GM15510 (cell line): Measurements from ENCODE around the gene NFU1.
A peak's percentile ranks its signal among the peaks of the same experiment; 100 is the strongest.

Experiments
- POLR2A ChIP-seq: IDR thresholded peaks from 3 replicates; pipeline ENCODE4 v1.6.1; 2011; ENCODE audit warnings: borderline replicate concordance; ENCODE audit not compliant: insufficient read length; ENCODE audit errors: extremely low read depth

NFU1 gene

DNA sequence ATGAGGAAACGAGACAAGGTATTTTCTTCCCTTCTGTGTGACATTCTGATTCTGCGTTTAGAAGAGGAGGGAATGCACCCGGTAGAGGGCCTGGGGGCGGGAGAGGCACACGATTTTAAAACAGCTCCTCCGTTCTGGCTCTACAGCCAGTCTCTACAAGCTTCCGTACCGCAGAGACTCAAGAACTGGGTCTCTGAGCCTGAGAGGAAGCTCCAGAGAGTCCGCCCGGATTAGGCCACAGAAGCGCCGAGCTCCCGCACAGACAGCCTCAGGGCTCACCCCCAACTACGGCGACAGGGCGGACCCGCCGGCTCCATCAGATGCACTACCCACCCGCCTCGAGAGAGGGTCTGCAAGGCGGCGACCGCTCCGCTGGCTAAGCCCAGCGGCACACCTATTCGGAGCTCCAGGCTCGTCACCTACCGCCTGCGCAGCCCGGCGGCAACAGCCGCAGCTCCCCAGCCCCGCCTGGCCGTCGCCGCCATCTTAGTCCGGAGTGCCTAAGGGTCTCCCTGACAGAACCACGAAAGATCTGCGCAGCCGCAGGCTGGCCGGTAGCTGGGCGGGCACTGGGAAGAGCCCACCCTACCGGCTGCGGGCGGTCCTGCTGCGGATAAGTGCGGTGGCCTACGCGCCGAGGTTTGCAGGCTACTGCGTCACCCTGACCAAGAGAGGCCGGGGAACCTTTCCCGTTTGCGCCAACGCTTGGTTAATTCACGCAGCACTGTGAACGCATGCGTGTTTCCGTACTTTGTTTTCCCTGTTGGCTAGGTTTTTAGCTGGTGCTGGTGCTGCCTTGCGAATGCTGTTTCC lies at the start of gene NFU1:
Gene NFU1, minus strand, starts transcription at position 498 of the 813 bp plus-strand sequence. Its CDS starts 13 bp downstream, at position 485.
- TF ChIP-seq POLR2A = peak; percentile 95

DNA sequence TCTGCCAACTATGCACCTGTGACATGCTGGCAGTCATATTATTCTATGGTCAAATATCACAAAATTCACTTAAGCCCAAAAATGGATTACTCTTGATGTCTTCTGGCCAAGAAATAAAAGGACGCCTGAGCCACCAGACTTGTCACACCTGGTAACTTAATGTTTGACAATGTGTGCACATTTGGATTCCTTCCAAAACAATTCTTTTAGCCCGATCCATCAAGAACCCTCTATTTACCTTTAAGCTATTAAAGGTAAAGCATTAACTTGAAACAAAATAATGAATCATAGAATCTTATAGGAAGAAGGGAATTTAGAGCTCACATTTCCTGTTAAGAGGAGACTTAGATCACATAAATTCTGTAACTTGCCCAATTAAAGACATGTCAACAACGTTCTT lies 46.5 kb upstream of the NFU1 start:
- no peak for TF ChIP-seq POLR2A

DNA sequence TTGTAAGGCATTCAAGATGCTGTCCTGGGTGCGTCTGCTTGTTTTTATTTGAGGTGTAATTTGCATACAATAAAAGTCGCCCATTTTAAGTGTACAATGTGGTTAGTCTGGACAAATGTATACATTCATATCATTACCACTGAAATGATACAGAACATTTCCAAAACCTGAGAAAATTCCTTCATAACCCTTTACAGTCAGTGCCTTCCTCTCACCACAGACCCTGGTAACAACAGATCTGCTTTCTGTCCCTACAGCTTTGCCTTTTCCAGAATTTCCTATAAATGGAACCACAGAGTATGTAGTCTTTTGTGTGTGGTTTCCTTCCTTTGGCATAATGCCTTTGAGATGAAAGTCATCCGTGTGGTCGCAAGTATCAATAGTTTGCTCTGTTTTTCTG lies 45.8 kb upstream of the NFU1 start:
- no peak for TF ChIP-seq POLR2A

DNA sequence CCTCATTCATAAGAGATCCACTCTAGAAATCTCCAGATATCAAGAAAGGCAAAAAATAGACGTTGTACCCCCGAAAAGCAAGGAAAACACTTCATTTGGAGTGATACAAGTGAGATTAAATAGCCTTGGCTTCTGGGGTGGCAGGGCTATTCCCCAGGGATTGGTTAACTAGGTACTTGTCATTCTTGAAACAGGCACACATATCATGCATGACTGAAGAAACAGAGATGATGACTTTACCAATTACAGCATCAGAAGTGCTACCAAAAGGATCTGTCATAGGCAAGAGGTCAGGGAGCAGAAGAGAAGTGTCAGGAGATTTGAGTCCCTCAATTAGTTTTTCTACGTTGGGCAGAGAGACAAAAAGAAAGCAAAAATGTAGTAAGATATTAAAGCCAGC lies 45.2 kb upstream of the NFU1 start:
- TF ChIP-seq POLR2A = no peak

DNA sequence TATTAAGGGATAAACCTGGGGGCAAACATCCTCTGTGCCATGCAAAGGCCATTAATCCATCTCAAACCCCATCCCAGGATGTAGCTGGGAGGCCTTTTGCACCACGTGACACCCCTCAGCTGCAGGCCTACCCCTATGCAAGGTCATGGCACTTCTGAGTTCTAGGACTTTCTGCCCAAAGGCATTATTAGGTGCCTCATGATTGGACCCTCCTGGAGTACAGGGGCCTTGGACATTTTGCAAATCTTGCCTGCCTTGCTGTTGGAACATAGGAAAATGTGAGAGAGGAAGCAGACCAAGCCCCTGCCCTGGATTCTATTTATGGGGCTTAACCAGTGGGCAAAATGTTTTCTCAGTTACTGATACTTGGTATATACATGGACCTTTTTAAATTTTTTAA lies 44.2 kb upstream of the NFU1 start:
- no peak for TF ChIP-seq POLR2A

DNA sequence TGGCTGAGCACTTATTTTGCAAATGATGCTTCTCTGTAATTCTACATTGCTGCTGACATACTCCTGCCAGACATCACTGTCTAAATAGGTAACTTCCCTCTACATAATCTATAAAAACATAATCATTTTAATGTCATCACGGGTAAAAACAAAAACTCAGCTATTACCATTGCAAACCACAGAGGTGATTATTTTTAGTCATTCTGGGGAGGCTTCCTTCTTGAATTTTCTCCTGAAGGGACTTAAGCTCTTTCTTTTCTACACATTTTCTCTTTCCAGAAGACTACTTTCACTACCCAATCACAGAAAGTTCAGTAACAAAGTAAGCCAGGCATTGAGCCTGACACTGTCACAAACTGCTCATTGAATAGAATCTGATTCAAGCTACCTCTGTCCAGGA lies 40.4 kb upstream of the NFU1 start:
- no peak for TF ChIP-seq POLR2A

DNA sequence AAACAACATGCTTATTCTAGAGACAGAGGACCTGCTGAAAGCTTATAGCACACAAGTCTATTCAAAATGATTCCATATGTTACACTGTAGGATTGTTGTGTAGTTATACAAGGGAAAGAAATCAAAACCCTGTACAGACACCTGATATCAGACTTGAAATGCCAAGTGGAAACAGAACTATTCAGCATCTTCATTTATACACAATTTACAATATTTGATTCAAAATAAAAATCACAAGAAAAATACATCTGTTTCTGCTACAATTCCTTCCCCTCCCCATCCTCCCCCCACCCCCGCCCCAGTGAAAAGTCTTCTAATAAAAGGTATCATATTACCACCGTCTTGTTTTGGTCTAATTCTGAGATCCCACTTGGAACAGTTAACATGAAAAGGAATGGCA lies 37.5 kb upstream of the NFU1 start:
- TF ChIP-seq POLR2A = no peak

DNA sequence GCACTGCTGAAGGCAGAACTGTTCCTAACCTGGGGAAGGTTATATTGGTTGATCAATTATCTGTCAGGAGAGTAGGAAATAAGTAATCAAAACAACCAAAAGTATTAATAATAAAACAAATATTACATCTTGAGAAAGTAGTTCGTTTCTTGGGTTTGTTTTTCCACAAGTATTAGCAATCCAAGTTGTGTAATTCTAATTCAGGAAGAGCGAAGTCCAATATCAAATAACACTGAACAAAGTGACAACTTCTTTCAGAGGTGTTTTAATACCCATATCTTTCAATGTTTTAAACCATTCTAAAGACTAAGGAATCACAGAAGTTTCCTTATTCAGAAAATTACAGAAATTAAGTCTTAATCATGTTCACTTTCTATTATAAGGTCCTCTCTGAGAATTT lies 34.6 kb upstream of the NFU1 start:
- no peak for TF ChIP-seq POLR2A

DNA sequence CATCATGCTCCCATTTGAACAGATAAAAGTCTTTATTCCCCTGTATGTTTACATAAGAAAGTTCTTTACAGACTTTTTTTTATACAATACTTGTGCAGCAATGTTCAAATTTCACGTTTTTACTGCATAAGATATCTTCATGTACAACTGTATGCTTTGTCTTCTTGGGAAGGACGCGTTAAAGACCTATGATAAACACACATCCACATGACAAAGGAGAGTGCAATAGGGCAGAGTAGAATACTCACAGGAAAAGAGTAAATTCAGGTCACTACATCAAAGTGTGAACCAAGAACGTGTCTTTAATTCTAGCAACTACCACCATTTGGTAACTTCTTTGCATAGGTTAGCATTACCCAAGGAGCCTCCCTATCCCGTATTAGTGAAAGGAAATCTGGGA lies 33.7 kb upstream of the NFU1 start:
- no peak for TF ChIP-seq POLR2A

DNA sequence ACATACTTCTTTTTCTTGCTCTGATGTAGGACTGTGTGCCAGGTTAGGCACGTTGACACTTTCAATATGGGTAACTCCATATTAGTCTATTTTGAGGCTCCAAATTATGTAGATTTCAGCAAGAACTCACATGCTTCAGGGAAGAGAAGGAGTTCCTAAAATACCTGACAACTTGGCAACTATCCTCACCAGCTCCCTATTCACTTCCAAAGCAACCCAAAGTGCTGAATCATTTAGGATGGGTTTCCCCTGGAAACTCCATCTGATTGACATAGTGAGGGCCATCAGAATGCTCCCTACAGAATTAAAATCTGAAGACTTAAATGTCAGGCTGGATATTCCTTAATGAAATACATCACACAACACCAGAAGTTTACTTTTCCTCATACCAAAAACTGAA lies 32.5 kb upstream of the NFU1 start:
- no peak for TF ChIP-seq POLR2A

DNA sequence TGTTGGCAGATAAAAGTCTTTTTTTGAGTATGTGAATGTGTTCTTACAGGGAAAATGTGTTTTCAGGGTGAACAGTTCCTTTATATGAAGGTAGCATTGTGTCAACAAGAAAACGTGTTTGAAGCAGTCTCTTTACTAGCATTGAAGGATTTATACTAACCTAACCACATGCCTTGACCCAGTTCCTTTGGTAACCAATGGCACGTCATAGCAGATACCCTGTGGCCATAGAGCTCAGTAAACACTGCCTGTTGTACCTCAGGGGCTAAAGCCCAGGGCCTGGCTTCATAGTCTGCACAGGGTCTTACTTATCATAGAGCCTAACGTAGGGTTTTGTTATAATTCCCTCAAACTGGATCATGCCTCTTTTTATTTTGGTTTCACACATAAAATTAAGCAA lies 32.1 kb upstream of the NFU1 start:
- no peak for TF ChIP-seq POLR2A

DNA sequence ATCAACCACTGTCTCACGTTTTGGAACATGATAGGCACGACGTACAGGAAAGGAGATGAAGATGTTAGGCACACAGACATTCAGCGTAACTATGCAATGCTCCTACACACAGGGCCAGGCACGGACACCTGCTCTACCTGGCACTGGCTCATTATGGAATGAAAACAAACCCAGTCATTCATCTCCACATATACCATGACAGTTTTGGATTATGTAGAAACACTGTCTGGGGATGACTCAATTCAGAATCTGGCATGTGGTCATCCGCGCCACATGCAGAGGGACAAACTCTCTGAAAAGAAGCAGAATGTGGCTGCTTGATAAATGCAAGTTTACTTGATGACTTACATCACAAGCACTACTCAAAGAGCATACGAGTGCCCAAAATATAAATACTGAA lies 29.5 kb upstream of the NFU1 start:
- TF ChIP-seq POLR2A = no peak

DNA sequence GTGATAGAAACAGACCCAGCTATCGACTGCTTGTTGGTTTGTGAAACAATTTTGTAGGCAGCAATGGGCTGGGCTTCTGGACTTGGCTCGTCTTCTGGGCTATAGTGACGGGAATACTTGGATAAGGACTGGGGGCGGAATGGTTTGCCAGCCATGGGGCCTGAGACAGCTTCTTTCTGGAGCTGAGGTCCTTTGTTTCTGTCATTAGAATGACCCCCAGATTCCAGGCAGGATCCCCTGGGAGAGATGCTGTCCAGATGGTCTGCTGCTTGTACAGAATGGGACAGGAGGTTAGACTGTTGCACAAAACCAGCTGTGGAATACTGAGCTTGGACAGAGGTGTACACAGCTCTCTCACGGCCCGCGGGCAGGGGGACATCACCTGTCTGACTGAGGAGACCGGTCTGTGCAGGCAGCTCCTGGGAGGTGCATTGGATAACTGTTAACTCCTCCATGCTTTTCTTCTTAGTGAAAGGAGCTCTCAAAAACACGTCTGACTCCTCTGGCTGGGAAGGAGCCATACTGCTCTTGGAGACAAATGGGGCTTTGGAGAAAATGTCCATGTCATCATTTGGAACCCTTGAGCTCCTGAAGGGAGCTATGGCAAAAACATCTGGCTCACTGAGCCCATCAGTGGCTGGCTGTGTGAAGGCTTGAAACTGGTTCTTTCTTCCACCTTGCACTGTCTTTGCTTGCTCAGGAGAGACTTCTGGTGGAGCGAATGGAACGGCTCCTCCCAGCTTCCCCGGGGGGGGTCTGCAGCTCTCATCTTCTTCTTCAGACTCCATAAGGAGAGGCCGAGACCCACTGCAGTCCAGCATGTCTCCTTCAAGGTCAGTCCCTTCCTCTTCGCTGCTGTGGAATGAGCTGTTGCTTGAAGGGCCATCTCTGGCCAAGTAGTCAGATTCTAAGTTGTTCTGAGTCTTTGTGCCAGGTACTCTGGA lies 28.6 kb upstream of the NFU1 start:
- TF ChIP-seq POLR2A = no peak

DNA sequence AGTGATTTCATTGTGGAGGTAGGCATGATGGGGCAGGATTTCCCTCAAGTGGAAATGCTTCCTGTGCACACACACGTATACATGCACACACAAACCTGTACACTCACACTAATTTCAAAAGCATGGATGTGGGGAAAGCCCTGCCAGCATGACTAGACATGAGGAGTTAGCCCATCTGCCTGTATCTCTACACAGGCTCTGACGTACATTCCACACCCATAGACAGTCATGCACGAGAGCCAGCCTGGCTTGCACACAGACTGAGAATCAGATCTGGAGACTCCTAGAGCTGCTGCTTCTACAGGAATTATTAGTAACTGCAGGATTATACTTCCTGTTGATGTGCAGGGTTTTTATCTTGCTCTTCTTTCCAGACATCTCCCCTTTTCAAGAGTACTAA lies 27.3 kb upstream of the NFU1 start:
- TF ChIP-seq POLR2A = no peak

DNA sequence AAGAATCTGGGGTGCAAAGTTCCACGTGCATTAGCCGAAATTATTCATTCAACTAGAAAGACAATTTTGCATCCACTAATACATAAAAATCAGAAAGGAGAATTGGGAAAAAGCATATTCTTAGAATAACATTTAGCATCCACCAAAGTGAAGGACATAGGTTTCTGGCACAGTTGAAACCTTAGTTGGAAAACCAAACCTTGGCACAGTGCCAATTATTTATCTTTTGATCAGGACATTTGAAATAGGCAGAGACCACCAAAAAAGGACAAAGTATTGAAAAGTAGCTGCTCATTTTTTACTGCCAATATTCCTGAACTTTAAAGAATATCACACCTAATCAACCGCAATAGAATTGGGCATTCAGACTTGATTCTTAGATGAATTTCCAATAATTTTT lies 25.5 kb upstream of the NFU1 start:
- no peak for TF ChIP-seq POLR2A

DNA sequence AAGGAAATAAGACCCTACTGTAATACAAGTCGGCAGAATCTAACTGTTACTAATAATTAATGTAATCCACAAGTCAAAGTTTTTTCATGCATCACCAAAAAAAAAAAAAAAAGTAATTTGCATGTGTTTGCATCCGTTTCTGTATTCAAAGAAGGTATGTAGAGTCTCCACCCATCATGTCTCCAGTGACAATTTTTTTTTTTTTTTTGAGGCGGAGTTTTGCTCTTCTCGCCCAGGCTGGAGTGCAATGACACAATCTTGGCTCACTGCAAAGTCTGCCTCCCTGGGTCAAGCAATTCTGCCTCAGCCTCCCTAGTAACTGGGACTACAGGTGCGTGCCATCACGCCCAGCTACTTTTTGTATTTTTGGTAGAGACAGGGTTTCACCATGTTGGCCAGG lies 24.2 kb upstream of the NFU1 start:
- no peak for TF ChIP-seq POLR2A

DNA sequence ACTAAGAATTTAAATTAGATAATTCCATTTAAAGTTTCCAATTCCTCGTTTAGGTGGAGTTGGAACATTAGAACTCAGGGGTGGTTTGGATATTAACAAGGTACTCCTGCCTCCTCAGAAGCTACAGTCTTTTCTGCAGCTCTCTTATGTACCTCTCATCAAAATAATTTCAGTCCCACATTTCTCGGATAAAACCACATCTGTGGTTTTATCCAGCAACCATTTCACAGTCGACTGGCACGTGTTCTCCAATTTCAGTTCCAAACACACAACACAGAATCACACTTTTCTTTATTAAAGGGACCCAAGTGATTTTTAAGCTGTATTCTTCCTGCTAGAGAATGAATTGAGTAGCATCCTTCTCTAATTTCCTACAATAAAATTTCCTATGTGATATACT lies 22.7 kb upstream of the NFU1 start:
- no peak for TF ChIP-seq POLR2A

DNA sequence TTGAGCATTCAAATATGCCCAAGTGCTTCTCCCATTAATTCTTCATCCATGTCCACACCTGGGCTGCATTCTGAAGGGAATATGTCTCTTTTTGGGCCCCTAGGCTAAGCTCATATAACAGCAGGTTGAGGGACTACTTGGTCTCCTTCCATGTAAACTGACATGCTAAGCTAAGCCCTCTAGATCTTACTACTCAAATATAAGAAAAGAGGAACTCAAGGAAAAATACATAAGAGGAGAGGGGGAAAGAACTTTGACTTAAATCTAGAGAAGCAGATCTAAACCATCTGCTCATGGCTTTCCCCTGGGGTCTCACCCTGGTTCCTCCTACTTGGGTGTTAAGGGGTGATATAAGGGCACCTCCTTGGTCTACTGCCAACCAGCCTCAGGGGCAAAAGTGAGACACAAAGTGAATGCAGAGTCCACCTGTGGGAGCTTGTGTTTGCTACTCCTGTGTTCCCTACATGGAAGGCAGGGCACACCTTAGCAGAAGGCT lies 19.8 kb upstream of the NFU1 start:
- TF ChIP-seq POLR2A = no peak
